BLaER1 (cell line): ENCODE data around the gene CDON.
A peak's percentile ranks its signal among the peaks of the same experiment; 100 is the strongest.

Experiments used
- H3K27ac ChIP-seq: shearing (Covaris generic); formaldehyde crosslinking; 2 replicates; pipeline ENCODE4 v1.8.1; 2022
- H3K27me3 ChIP-seq: shearing (Covaris generic); formaldehyde crosslinking; 2 replicates; pipeline ENCODE4 v1.8.1; 2022
- H3K36me3 ChIP-seq: shearing (Covaris generic); formaldehyde crosslinking; 2 replicates; pipeline ENCODE4 v1.8.1; 2022
- H3K4me1 ChIP-seq: shearing (Covaris generic); formaldehyde crosslinking; 2 replicates; pipeline ENCODE4 v1.8.1; 2022
- H3K4me2 ChIP-seq: shearing (Covaris generic); formaldehyde crosslinking; 2 replicates; pipeline ENCODE4 v1.8.1; 2022
- H3K4me3 ChIP-seq: shearing (Covaris generic); formaldehyde crosslinking; 2 replicates; pipeline ENCODE4 v1.8.1; 2022
- H3K9ac ChIP-seq: shearing (Covaris generic); formaldehyde crosslinking; 2 replicates; pipeline ENCODE4 v1.8.1; 2022
- H3K9me3 ChIP-seq: shearing (Covaris generic); formaldehyde crosslinking; 2 replicates; pipeline ENCODE4 v1.8.1; 2022
- H4K20me1 ChIP-seq: shearing (Covaris generic); formaldehyde crosslinking; 2 replicates; pipeline ENCODE4 v1.8.1; 2022
- Cebpa-rat ChIP-seq: shearing (Covaris generic); IDR thresholded peaks from 2 replicates; pipeline ENCODE4 v1.8.1; 2022

Gene CDON

GRCh38 chr11:126062679-126063506, at the start of gene CDON:
TSS of gene CDON (minus strand) at chr11:126062866. CDS start at chr11:126023476, 39,390 bp downstream.
- H3K27ac ChIP-seq = peak within 1 kb of the TSS; percentile 99
- no peak for TF ChIP-seq Cebpa-rat

GRCh38 chr11:126111458-126112116, 48.9 kb upstream of the CDON start:
- Histone ChIP-seq H3K27ac (no peak overlapping the region; the same call in 1 of the 2 replicates), H3K36me3 (no peaks in the 10 kb centered on the region), H3K27me3 (no peaks in the 10 kb centered on the region), H3K4me3 (no peak overlapping the region), H3K9ac (no peak overlapping the region), H3K4me2 (peak overlapping the region; percentile 79; the same call in 1 of the 2 replicates), H3K9me3 (no peaks in the 10 kb centered on the region), H4K20me1 (no peaks in the 10 kb centered on the region), H3K4me1 (peaks cover 56% of the 10 kb centered on the region)
- no peak for TF ChIP-seq Cebpa-rat

More at GRCh38 chr11:126062679-126063506, at the start of gene CDON:
- H3K4me3 ChIP-seq = peak within 1 kb of the TSS; percentile 75
- H3K36me3 ChIP-seq = no peaks in the 10 kb centered on the region
- peaks cover 23% of the 10 kb centered on the region for H3K27me3 ChIP-seq
- peak within 1 kb of the TSS; percentile 99 for H3K9ac ChIP-seq
- H3K4me1 ChIP-seq = peaks cover 13% of the 10 kb centered on the region
- H4K20me1 ChIP-seq = no peaks in the 10 kb centered on the region; the same call in 1 of the 2 replicates
- H3K9me3 ChIP-seq = no peaks in the 10 kb centered on the region
- H3K4me2 ChIP-seq = peak within 1 kb of the TSS; percentile 99

- Histone ChIP-seq H3K27ac (no peak overlapping the region), H3K4me2 (no peak overlapping the region), H3K27me3 (no peaks in the 10 kb centered on the region), H4K20me1 (no peaks in the 10 kb centered on the region), H3K4me1 (peaks cover 56% of the 10 kb centered on the region), H3K4me3 (no peak overlapping the region), H3K9ac (no peak overlapping the region), H3K9me3 (no peaks in the 10 kb centered on the region), H3K36me3 (no peaks in the 10 kb centered on the region)
- no peak for TF ChIP-seq Cebpa-rat
Observed at GRCh38 chr11:126109941-126110731, 47.5 kb upstream of the CDON start.

GRCh38 chr11:126106594-126107328, 44.1 kb upstream of the CDON start:
- no peak for TF ChIP-seq Cebpa-rat
- Histone ChIP-seq H3K9me3 (no peaks in the 10 kb centered on the region), H3K4me1 (peaks cover 50% of the 10 kb centered on the region), H3K36me3 (no peaks in the 10 kb centered on the region), H3K27ac (no peak overlapping the region), H3K4me3 (no peak overlapping the region), H3K4me2 (peak overlapping the region; percentile 64; the same call in 1 of the 2 replicates), H3K9ac (no peak overlapping the region), H4K20me1 (no peaks in the 10 kb centered on the region), H3K27me3 (no peaks in the 10 kb centered on the region)

- peaks cover 41% of the 10 kb centered on the region for H3K4me1 ChIP-seq
- H3K27ac ChIP-seq = no peak overlapping the region
- TF ChIP-seq Cebpa-rat = no peak
- H3K4me3 ChIP-seq = no peak overlapping the region
- no peaks in the 10 kb centered on the region for H3K9me3 ChIP-seq
- H3K9ac ChIP-seq = no peak overlapping the region
- H3K36me3 ChIP-seq = no peaks in the 10 kb centered on the region
- no peaks in the 10 kb centered on the region for H3K27me3 ChIP-seq
- H4K20me1 ChIP-seq = no peaks in the 10 kb centered on the region
- peak overlapping the region; percentile 64 for H3K4me2 ChIP-seq
Observed at GRCh38 chr11:126105748-126106080, 43.0 kb upstream of the CDON start.

- peak overlapping the region; percentile 64 for H3K4me2 ChIP-seq
- H3K4me3 ChIP-seq = no peak overlapping the region
- H3K27me3 ChIP-seq = no peaks in the 10 kb centered on the region
- H3K4me1 ChIP-seq = peaks cover 41% of the 10 kb centered on the region
- TF ChIP-seq Cebpa-rat = no peak
- H3K36me3 ChIP-seq = no peaks in the 10 kb centered on the region
- no peaks in the 10 kb centered on the region for H3K9me3 ChIP-seq
- no peak overlapping the region for H3K9ac ChIP-seq
- no peaks in the 10 kb centered on the region for H4K20me1 ChIP-seq
- H3K27ac ChIP-seq = 0 out of 2 replicates have a peak overlapping the region, but pooled peaks have one; percentile 6
Observed at GRCh38 chr11:126105022-126105747, 42.5 kb upstream of the CDON start.

GRCh38 chr11:126104420-126104819, 41.8 kb upstream of the CDON start:
- H3K36me3 ChIP-seq = no peaks in the 10 kb centered on the region
- TF ChIP-seq Cebpa-rat = no peak
- H3K9me3 ChIP-seq = no peaks in the 10 kb centered on the region
- H3K4me3 ChIP-seq = no peak overlapping the region
- peaks cover 41% of the 10 kb centered on the region for H3K4me1 ChIP-seq
- H4K20me1 ChIP-seq = no peaks in the 10 kb centered on the region
- H3K9ac ChIP-seq = no peak overlapping the region
- peak overlapping the region; percentile 64 for H3K4me2 ChIP-seq
- no peak overlapping the region; the same call in 1 of the 2 replicates for H3K27ac ChIP-seq
- H3K27me3 ChIP-seq = no peaks in the 10 kb centered on the region

GRCh38 chr11:126103150-126103549, 40.5 kb upstream of the CDON start:
- no peak overlapping the region for H3K4me2 ChIP-seq
- no peak overlapping the region for H3K27ac ChIP-seq

More at GRCh38 chr11:126103150-126103549, 40.5 kb upstream of the CDON start:
- H3K36me3 ChIP-seq = no peaks in the 10 kb centered on the region
- no peaks in the 10 kb centered on the region for H4K20me1 ChIP-seq
- no peak overlapping the region for H3K9ac ChIP-seq
- H3K27me3 ChIP-seq = no peaks in the 10 kb centered on the region
- no peaks in the 10 kb centered on the region for H3K9me3 ChIP-seq
- peaks cover 41% of the 10 kb centered on the region for H3K4me1 ChIP-seq
- no peak for TF ChIP-seq Cebpa-rat
- H3K4me3 ChIP-seq = no peak overlapping the region
